ENCODE data around the gene NAV3. TPM values are rescaled to one million over a fixed set of nuclear protein-coding genes. Genes with fewer than 3 reads are reported as not detected.

Gene NAV3
- total RNA-seq, 1 experiment from 2014 or later = 18.0 TPM

- Histone ChIP-seq H3K9me3 (ENCODE audit: low read depth, low read length, poor library complexity, severe bottlenecking) (no peaks in the 10 kb centered on the region), H3K27ac (ENCODE audit: low read depth, low read length, poor library complexity, severe bottlenecking) (no peak overlapping the region), H3K36me3 (ENCODE audit: insufficient read depth, low read length, poor library complexity, severe bottlenecking) (no peaks in the 10 kb centered on the region), H3K4me3 (ENCODE audit: low read depth, low read length, poor library complexity, severe bottlenecking) (no peak overlapping the region), H3K27me3 (replicated peaks; ENCODE audit: insufficient read depth, low read depth, low read length, poor library complexity) (no peaks in the 10 kb centered on the region), H3K4me1 (ENCODE audit: insufficient read depth, low read length, poor library complexity, severe bottlenecking) (no peaks in the 10 kb centered on the region)
- intact Hi-C loops (cut with micrococcal nuclease; ENCODE audit: unreplicated experiment) = loop anchor here (10.0 kb wide), 2 partner anchors 675 to 975 kb away; partner anchors contain the start of gene SYT1
- POLR2A ChIA-PET (ENCODE audit: low non-redundant PET) = no interaction called here
- no TSS peak for BruUV-seq (replicated peaks)
- no peak for DNase-seq (ENCODE audit: low spot score)
- CTCF ChIA-PET = no interaction called here
- no peak for TF ChIP-seq CTCF (conservative IDR thresholded peaks at IDR 0.05; ENCODE audit: low read depth, low read length)
- no peak for TF ChIP-seq EZH2 (IDR thresholded peaks at IDR 0.05; ENCODE audit: borderline replicate concordance, low read depth, low read length, poor library complexity, severe bottlenecking)
Measured at GRCh38 chr12:78189656-78190055, 359.0 kb downstream of the NAV3 start.

GRCh38 chr12:78191611-78192010 is 360.9 kb downstream of the NAV3 start:
- no peak overlapping the region for H3K27ac ChIP-seq (ENCODE audit: low read depth, low read length, poor library complexity, severe bottlenecking)
- intact Hi-C loops (cut with micrococcal nuclease; ENCODE audit: unreplicated experiment) = no loop called here
- no peaks in the 10 kb centered on the region for H3K36me3 ChIP-seq (ENCODE audit: insufficient read depth, low read length, poor library complexity, severe bottlenecking)
- H3K27me3 ChIP-seq (replicated peaks; ENCODE audit: insufficient read depth, low read depth, low read length, poor library complexity) = no peaks in the 10 kb centered on the region
- BruUV-seq (replicated peaks) = no TSS peak
- no peaks in the 10 kb centered on the region for H3K4me1 ChIP-seq (ENCODE audit: insufficient read depth, low read length, poor library complexity, severe bottlenecking)
- ChIA-PET POLR2A (ENCODE audit: low non-redundant PET) (no interaction called here), CTCF (no interaction called here)
- H3K4me3 ChIP-seq (ENCODE audit: low read depth, low read length, poor library complexity, severe bottlenecking) = no peak overlapping the region
- H3K9me3 ChIP-seq (ENCODE audit: low read depth, low read length, poor library complexity, severe bottlenecking) = no peaks in the 10 kb centered on the region
- no peak for TF ChIP-seq CTCF (conservative IDR thresholded peaks at IDR 0.05; ENCODE audit: low read depth, low read length)
- TF ChIP-seq EZH2 (IDR thresholded peaks at IDR 0.05; ENCODE audit: borderline replicate concordance, low read depth, low read length, poor library complexity, severe bottlenecking) = no peak
- no peak for DNase-seq (ENCODE audit: low spot score)

GRCh38 chr12:78192979-78193378 is 362.3 kb downstream of the NAV3 start:
- TF ChIP-seq EZH2 (IDR thresholded peaks at IDR 0.05; ENCODE audit: borderline replicate concordance, low read depth, low read length, poor library complexity, severe bottlenecking) = no peak
- TF ChIP-seq CTCF (conservative IDR thresholded peaks at IDR 0.05; ENCODE audit: low read depth, low read length) = no peak
- ChIA-PET CTCF (no interaction called here), POLR2A (ENCODE audit: low non-redundant PET) (no interaction called here)
- Histone ChIP-seq H3K27me3 (replicated peaks; ENCODE audit: insufficient read depth, low read depth, low read length, poor library complexity) (no peaks in the 10 kb centered on the region), H3K4me3 (ENCODE audit: low read depth, low read length, poor library complexity, severe bottlenecking) (no peak overlapping the region), H3K36me3 (ENCODE audit: insufficient read depth, low read length, poor library complexity, severe bottlenecking) (no peaks in the 10 kb centered on the region), H3K4me1 (ENCODE audit: insufficient read depth, low read length, poor library complexity, severe bottlenecking) (no peaks in the 10 kb centered on the region), H3K27ac (ENCODE audit: low read depth, low read length, poor library complexity, severe bottlenecking) (no peak overlapping the region), H3K9me3 (ENCODE audit: low read depth, low read length, poor library complexity, severe bottlenecking) (no peaks in the 10 kb centered on the region)
- intact Hi-C loops (cut with micrococcal nuclease; ENCODE audit: unreplicated experiment) = no loop called here
- BruUV-seq (replicated peaks) = no TSS peak
- DNase-seq (ENCODE audit: low spot score) = no peak

Measured in A673 (cell line).